HG03575 (cell line): ENCODE data around the gene SLC6A17.

ENCODE experiments used
- ATAC-seq: cut with Tn5 transposase; IDR thresholded peaks from one replicate; pipeline ENCODE4 v1.9.1; 2021; ENCODE audit not compliant: unreplicated experiment, insufficient number of reproducible peaks, low FRiP score; ENCODE audit errors: extremely low read depth

Gene SLC6A17

GRCh38 chr1:110212169-110213142, 62.2 kb downstream of the SLC6A17 start:
- no peak for ATAC-seq

DNA sequence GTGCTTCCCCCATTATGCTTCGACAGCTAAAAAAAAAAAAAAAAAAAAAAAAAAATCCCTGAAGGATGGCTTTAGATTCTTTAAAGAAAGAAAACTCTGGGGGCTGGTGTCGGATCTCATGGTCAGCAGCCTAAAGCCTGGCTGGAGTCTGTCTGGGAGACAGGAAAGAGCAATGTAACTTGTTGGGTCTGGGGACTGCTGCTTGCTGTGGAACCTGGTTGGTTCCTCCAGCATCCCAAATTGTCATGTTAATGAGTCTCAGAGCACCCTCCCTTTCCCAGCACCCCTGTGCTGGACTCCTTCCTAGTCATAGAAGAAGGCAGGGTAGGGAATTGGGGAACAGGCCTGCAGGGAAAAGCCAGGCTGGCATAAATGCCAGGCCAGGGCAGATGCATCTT, 62.8 kb downstream of the SLC6A17 start:
- no peak for ATAC-seq

- no peak for ATAC-seq
Measured at GRCh38 chr1:110214454-110215404, 64.4 kb downstream of the SLC6A17 start.

GRCh38 chr1:110215621-110216515, 65.6 kb downstream of the SLC6A17 start:
- ATAC-seq, result no peak

- no peak for ATAC-seq
Measured at GRCh38 chr1:110216844-110217444, 66.7 kb downstream of the SLC6A17 start.

- no peak for ATAC-seq
Measured at GRCh38 chr1:110218137-110218536, 67.8 kb downstream of the SLC6A17 start.

- ATAC-seq, result no peak
Measured at GRCh38 chr1:110218739-110219138, 68.4 kb downstream of the SLC6A17 start.

- ATAC-seq, result no peak
Measured at GRCh38 chr1:110220324-110220723, 70.0 kb downstream of the SLC6A17 start.

GRCh38 chr1:110221119-110221518, 70.8 kb downstream of the SLC6A17 start:
- ATAC-seq, result no peak

DNA sequence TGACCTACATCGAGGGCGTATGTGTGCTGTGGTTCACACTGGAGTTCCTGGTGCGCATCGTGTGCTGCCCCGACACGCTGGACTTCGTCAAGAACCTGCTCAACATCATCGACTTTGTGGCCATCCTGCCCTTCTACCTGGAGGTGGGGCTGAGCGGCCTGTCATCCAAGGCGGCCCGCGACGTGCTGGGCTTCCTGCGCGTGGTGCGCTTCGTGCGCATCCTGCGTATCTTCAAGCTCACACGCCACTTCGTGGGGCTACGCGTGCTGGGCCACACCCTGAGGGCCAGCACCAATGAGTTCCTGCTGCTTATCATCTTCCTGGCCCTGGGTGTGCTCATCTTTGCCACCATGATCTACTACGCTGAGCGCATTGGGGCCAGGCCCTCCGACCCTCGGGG, 72.8 kb downstream of the SLC6A17 start:
- no peak for ATAC-seq

DNA sequence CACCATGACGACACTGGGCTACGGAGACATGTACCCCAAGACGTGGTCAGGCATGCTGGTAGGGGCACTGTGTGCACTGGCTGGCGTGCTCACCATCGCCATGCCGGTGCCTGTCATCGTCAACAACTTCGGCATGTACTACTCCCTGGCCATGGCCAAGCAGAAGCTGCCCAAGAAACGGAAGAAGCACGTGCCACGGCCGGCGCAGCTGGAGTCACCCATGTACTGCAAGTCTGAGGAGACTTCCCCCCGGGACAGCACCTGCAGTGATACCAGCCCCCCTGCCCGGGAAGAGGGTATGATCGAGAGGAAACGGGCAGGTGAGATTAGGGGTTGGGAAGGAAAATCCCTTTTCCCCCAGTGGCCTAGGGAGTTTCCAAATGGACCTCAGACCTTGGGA, 73.3 kb downstream of the SLC6A17 start:
- no peak for ATAC-seq

DNA sequence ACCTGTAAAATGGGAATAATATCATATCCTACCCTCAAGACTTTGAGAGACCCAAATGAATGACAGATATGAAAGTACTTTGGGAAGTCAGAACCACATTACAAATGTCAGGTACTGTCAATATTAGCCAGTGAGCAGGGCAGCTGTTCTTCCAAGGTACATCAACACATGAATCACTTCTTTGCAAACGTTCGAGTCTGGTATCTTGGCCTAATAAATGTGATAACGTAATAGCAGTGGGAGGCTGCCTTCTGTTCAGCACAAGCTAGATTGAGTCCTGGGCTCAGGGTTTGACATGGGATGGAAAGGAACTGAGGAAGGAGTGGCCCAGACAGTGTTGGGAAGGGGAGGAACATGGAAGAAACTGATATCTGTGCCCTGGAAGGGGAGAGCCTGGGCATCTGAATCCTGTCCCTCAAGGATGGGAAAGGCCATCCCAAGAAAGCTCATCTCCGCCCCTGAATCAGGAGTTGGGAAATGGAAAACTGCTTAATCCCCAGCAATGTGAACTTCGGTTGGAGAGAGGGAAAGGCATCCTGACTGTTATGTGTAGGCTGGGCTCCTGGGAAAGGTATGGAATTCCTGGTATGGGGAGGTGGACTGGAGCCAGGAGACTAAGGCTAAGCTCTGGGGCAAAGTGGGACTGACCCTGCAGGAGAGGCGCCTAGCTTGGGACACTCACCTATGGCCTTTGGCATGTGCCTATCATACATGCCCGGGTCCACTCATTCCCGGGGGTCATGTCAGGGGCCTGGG, 74.1 kb downstream of the SLC6A17 start:
- no peak for ATAC-seq

GRCh38 chr1:110225212-110225611, 74.9 kb downstream of the SLC6A17 start:
- no peak for ATAC-seq

GRCh38 chr1:110225756-110226404, 75.6 kb downstream of the SLC6A17 start:
- ATAC-seq, result no peak

DNA sequence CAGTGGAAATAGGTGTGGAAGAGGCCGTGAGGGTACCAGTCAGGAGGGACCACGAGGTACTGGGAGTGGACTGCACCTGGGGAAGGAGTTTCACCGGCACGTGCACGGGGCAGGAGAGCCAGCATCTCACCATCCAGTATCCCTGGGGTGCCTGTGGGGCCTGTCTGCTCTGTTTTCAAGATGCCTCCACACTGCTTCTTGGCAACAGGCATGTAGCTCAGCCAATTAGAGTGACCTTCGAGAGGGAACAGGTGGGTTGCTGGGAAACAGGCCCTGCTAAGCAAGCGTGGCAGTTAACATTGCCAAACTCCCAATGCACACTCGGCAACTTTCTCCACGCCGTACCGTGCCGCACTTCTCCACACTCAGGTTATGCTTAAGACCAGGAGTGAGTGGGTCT, 77.5 kb downstream of the SLC6A17 start:
- ATAC-seq, result no peak

GRCh38 chr1:110228381-110228780, 78.1 kb downstream of the SLC6A17 start:
- ATAC-seq, result no peak

DNA sequence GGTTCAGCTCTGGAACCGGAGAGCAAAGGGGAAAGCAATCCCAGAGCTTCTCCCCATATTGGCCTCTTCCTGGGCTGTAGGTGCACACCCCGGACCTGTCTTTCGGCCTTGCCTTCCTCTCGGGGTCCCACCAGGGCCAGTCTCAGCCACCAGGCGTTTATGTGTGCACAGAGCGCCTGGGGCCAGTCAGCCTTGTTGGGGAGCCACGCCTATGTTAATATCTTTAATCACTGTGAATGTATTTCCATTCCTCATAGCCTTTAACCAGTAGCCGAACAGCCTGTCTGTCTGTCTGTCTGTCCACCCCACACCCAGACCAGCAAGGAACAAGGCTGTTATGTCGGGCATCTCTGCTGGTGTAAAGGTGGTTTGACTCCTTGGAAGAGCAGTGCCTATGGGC, 78.6 kb downstream of the SLC6A17 start:
- ATAC-seq, result no peak
